Activated T-cell treated with anti-CD3 and anti-CD28 coated beads, Interleukin-2, amount 50 U/mL, for 48 hours (primary cell): ENCODE results near the gene TSPAN31.

Experiments
- DNase-seq, 2 experiments: peaks; one replicate each; pipeline ENCODE4 v3.0.0-alpha.2; 2020

The TSPAN31 gene, protein sequence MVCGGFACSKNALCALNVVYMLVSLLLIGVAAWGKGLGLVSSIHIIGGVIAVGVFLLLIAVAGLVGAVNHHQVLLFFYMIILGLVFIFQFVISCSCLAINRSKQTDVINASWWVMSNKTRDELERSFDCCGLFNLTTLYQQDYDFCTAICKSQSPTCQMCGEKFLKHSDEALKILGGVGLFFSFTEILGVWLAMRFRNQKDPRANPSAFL

DNA sequence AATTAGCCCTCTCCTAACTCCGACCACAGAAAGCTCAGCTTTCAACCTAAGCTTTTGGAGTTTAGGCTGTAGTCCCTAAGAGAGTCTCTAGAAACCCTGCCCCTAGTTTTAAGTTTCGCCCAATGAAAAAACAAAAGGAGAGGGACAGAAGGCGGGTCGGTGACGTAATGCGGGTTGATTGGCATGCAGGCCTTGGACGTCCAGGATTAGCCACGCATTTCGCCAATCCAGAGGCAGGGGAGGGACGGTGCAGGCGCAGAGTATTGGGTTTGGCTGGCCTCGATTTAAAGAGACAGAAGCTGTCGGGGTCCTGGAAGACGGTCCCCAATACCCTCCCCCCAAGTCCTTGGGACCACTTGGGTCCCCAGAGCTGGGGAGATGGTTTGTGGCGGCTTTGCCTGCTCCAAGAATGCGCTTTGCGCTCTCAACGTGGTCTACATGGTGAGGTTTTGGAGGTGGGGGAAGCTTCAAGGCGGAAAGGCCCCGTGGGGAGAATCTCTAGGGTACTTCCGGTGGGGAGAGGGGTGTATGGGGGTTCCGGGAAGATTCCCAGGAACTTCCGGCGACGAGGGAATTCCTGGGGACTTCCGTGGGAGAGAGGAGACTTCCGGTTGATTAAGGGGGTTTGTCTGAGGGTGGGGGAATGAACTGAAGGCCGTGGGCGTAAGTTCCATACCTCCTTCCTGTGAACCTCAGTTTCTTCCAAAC is at the start of gene TSPAN31:
TSS of gene TSPAN31 (plus strand) at position 263 of the 708 bp plus-strand sequence. CDS start at position 379, 116 bp downstream.
- DNase-seq: peak; percentile 93 to 95

DNA sequence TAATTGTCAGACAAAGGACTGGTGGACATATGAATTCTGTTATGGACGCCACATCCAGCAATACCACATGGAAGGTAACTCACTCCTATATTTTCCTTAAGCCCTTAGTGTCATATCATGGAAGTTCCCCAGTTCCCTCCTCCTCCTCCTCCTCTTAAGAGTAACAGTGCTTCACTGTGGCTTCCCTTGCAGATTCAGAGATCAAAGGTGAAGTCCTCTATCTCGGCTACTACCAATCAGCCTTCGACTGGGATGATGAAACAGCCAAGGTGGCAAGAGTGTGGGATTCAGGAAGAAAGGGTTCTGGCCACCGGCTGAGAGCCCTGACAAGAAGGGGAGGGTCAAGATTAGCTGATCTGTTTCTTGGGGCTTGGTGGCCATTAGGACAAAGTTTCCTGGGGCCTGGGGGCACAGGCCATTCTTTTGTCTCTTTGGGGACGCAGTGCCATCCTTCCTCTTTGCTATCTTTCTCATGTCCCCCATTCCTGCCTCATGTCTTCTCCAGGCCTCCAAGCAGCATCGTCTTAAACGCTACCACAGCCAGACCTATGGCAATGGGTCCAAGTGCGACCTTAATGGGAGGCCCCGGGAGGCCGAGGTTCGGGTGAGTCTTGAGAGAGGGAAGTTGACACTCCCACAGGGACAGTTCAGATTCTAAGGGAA is 48.9 kb upstream of the TSPAN31 start:
- DNase-seq: no peak

DNA sequence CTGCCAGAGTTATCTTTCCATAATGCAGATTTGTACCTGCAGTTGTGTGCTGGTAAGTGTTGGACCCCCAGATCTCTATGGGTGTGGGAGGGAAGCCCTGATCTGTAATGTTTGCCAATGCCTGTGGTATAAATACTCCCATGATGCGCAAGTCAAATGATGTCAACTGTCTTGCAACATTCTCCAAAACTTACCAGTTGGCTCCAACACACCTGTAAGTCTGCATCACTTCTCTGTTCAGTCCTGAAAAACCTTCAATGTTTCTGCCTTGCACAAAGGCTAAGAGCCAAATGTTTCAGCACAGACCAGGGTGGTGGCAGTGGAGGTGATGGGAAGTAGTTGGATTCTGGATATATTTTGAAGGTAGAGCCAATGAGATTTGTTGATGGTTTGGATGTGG is 47.8 kb upstream of the TSPAN31 start:
- no peak for DNase-seq

DNA sequence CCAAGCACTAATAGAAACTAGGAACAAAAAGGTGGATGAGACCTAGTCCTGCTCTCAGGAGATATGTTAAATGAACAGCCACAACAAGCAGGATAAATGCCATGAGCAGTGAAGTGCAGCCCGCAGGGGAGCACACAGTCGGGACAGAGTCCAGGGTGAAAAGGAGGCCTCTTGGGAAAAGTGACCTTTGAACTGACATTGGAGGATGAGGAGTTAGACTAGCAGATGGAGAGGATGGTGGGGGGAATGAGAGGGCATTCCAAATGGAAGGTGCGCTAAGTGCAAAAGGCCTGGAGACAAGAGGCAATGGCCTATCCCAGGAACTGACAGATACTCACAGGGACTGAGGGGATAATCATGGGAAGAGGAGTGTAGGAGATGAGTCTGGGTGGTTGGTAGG is 46.4 kb upstream of the TSPAN31 start:
- DNase-seq: no peak

DNA sequence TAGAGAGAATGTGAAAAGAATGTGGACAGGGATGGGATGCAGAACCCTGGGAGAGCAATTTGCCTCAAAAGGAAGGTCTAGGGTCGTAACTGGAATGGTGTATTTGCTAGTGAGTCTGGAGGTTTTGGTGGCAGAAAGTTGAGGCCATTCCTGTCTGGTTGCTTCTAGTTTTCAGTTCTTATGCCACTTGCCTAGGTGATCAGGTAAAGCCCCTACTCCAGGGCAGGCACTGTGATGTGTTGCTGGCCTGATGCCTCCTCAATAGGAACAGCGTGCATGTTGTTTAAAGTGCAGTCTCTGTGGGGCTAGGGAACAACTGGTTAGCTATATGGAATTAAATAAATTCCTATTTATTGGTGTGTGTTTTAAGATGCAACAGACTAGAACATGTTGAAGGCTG is 44.5 kb upstream of the TSPAN31 start:
- no peak for DNase-seq

DNA sequence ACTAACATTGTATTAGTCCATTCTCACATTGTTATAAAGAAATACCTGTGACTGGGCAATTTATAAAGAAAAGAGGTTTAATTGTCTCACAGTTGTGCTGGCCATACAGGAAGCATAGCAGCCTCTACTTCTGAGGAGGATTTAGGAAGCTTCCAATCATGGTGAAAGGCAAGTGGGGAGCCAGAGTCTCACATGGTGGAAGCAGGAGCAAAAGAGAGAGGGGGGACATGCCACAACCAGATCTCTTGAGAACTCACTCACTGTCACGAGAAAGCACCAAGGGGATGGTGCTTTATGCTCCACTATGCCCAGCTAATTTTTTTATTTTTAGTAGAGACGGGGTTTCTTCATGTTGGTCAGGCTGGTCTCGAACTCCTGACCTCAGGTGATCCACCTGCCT is 37.6 kb upstream of the TSPAN31 start:
- DNase-seq: no peak

DNA sequence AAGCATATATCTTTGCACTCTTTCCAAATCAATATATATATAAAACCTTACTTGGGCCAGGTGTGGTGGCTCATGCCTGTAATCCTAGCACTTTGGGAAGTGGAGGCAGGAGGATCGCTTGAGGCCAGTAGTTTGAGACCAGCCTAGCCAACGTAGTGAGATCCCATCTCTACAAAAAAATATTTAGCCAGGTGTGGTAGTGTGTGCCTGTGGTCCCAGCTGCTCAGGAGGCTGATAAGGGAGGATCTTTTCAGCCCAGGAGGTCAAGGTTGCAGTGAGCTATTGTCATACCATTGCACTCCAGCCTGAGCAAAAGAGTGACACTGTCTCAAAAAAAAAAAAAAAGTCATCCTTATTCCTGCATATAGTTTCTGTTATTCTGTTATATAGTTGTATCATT is 36.5 kb upstream of the TSPAN31 start:
- no peak for DNase-seq

DNA sequence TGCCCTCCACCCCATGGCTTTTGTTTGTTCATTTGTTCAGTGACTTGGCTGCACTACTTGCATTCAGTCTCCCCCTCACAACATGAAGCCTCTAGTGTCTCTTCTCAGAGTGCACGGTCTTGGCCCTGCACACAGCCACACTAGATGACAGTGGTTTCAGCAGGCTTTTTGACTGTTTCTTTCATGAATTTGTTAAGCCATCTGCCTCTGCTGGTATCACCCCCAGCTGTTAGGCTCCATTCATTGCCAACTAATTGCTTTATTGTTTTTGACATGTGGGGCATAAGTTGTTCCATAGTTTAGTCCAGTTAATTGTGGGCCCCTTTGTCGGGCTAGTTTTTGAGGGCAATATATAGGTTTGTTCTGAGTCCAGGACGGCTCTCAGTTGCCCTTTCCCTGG is 32.1 kb upstream of the TSPAN31 start:
- peak in 1 of 2 experiments; percentile 8 for DNase-seq

DNA sequence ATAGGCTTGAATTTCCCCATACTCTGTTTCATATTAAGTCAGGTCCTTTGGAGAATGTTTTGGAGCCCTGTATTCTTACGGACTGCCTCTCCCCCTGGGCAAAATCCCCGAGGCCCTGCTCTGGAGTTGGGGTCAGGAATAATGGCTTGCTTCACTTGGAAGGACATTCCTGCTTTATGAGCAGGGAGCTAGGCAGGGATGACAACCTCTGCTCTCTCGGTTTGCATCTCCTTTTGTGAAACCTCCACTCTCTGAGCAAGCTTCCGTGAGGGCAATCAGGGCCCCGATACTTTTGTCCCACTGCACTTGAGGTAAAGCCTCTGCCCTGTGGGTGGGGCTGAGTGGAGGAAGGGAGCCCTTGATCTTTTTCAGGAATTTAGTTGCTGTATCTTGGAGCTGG is 31.6 kb upstream of the TSPAN31 start:
- peak in 1 of 2 experiments; percentile 8 for DNase-seq

DNA sequence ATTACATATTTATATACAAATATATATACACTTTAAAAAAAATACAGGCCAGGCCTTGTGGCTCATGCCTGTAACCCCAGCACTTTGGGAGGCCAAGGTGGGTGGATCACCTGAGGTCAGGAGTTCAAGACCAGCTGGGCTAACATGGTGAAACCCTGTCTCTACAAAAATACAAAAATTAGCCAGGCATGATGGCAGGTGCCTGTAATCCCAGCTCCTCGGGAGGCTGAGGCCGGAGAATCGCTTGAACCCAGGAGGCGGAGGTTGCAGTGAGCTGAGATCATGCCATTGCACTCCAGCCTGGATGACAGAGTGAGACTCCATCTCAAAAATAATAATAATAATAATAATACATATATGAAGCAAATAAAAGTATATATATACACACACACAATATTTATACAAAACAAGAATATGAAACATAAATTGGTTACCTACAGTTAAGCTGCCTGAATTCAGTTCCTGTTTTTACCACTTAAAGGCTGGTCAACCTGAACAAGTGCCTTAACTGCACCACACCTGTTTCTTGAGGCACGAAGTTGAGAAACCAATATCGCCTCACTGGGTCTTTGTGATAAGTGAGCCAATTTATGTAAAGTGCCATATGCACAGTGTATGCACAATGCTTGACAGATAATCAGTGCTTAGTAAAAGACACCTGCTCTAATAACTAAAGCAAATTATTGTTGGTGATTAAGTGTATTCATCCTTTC is 29.6 kb upstream of the TSPAN31 start:
- peak; percentile 2 to 7 for DNase-seq

DNA sequence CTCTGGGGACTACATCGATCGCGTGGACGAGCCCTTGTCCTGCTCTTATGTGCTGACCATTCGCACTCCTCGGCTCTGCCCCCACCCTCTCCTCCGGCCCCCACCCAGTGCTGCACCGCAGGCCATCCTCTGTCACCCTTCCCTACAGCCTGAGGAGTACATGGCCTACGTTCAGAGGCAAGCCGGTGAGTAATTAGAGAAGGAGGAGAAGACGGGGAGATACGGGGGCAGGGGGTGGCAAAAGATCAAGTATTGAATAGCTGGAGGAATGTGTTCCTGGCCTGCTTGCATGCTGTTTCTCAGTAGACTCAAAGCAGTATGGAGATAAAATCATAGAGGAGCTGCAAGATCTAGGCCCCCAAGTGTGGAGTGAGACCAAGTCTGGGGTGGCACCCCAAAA is 29.1 kb upstream of the TSPAN31 start:
- DNase-seq: peak; percentile 8 to 10

DNA sequence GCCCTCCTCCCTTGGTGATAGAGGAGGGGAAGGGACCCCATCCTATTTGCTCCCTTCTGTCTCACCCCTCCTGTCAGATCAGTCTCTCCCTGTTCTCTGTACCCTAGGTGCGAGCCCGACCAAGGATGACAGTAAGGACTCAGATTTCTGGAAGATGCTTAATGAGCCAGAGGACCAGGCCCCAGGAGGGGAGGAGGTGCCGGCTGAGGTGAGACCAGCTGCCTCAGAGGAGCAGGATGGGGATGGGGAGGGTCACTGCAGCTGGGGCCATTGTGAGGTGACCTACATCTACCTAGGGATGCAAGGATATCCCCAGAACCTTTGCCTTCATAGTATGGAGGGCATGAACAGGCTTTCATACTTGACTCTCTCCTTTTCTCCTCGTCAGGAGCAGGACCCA is 28.5 kb upstream of the TSPAN31 start:
- peak in 1 of 2 experiments; percentile 14 for DNase-seq

DNA sequence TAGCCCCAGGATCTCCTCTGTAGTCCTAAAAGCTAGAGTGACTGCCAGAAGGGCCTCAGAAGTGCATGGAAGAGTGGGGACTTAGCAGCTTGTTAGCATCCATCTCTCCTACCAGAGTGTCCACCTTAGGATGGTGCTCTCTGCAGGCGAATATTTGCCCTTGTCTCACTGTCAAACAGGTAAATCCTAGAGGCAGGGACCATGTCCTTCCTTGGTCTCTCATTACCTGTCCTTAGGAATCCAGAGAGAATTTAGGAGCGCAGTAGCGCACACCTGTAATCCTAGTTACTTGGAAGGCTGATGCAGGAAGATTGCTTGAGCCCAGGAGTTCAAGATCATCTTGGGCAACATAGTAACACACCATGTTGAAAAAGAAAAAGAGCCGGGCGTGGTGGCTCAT is 27.7 kb upstream of the TSPAN31 start:
- DNase-seq: peak; percentile 8 to 12

DNA sequence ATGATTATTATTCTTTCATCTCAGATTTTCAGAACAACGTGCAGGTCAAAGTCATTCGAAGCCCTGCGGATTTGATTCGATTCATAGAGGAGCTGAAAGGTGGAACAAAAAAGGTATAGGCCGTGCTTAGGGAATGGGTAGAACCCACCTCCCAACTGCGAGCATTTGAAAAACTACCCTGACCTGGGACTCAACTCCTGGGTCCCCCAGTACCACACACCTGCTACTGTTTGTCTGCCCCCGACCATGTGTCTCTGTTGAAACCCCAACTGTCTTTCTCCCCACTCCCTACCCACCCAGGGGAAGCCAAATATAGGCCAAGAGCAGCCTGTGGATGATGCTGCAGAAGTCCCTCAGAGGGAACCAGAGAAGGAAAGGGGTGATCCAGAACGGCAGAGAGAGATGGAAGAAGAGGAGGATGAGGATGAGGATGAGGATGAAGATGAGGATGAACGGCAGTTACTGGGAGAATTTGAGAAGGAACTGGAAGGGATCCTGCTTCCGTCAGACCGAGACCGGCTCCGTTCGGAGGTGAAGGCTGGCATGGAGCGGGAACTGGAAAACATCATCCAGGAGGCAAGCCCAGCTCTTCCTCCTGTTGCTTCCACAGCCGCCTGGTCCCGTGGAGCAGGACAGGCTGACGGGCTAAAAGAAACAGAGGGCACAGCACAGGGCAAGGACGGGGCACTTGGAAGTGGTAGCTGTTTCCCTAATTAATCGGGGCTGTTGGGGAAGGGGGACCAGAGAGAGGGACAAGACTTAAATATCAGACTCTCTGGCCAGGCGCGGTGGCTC is 26.8 kb upstream of the TSPAN31 start:
- DNase-seq: peak; percentile 11 to 14

DNA sequence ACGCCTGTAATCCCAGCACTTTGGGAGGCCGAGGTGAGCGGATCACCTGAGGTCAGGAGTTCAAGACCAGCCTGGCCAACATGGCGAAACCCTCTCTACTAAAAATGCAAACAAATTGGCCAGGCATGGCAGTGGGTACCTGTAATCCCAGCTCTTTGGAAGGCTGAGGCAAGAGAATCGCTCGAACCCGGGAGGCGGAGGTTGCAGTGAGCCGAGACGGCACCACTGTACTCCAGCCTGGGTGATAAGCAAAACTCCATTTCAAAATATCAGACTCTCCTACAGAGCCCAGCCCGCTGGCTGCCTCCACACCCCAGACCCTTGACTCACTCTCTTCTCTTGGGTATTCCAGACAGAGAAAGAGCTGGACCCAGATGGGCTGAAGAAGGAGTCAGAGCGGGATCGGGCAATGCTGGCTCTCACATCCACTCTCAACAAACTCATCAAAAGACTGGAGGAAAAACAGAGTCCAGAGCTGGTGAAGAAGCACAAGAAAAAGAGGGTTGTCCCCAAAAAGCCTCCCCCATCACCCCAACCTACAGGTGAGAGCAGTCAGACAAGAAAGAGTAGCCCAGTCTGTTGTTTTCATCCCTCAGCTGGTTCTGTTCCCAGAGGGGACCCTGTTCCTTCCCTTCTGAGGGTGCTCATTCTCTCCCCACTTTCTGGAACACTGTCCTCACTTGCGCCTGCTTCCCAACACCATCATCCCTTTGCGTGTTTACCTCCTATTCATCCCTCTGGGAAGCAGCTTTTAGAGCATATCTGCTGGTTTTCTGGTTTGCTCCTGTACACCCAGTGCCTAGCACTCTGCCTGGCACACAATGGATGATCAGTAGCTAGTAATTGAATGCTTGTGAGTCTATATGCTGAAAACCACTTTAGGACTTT is 26.0 kb upstream of the TSPAN31 start:
- peak; percentile 15 to 17 for DNase-seq

DNA sequence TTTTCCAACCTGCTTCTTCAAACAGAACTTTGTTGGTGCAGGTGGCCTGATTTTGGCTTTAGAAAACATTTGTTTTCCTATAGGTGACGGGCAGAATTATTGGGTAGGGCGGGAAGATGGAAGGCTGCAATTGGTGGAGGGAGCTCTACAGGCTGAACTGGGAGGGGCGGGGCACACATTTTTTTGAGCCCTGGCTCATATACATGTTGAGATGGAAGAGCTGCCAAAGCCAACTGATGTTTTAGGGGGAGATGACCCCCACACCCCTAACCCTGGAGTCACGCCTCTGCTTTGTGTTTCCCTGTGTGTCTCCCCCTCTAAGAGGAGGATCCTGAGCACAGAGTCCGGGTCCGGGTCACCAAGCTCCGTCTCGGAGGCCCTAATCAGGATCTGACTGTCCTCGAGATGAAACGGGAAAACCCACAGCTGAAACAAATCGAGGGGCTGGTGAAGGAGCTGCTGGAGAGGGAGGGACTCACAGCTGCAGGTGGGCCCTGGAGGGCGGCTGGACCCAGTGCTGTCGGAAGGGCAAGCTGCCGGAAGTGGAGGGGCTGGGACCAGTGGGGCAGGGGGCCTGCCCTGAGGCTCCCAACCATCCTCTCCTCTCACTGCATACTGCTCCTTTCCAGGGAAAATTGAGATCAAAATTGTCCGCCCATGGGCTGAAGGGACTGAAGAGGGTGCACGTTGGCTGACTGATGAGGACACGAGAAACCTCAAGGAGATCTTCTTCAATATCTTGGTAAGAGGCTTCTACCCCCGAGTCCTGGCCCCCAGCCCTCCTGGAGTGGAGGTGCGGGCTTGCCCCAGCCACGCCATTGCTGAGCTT is 24.8 kb upstream of the TSPAN31 start:
- peak; percentile 16 to 17 for DNase-seq

DNA sequence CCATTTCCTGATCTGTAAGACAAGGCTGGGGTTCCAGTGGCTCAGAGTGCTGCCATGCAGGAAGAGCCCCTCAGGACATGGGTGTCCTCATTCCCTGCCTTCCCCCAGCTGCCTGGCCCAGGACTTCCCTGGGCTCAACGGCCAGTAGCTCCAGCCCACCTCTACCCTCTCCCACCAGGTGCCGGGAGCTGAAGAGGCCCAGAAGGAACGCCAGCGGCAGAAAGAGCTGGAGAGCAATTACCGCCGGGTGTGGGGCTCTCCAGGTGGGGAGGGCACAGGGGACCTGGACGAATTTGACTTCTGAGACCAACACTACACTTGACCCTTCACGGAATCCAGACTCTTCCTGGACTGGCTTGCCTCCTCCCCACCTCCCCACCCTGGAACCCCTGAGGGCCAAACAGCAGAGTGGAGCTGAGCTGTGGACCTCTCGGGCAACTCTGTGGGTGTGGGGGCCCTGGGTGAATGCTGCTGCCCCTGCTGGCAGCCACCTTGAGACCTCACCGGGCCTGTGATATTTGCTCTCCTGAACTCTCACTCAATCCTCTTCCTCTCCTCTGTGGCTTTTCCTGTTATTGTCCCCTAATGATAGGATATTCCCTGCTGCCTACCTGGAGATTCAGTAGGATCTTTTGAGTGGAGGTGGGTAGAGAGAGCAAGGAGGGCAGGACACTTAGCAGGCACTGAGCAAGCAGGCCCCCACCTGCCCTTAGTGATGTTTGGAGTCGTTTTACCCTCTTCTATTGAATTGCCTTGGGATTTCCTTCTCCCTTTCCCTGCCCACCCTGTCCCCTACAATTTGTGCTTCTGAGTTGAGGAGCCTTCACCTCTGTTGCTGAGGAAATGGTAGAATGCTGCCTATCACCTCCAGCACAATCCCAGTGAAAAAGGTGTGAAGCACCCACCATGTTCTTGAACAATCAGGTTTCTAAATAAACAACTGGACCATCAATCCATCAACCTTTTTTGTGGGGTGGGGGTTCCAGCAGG is 23.9 kb upstream of the TSPAN31 start:
- DNase-seq: peak; percentile 14 to 17

DNA sequence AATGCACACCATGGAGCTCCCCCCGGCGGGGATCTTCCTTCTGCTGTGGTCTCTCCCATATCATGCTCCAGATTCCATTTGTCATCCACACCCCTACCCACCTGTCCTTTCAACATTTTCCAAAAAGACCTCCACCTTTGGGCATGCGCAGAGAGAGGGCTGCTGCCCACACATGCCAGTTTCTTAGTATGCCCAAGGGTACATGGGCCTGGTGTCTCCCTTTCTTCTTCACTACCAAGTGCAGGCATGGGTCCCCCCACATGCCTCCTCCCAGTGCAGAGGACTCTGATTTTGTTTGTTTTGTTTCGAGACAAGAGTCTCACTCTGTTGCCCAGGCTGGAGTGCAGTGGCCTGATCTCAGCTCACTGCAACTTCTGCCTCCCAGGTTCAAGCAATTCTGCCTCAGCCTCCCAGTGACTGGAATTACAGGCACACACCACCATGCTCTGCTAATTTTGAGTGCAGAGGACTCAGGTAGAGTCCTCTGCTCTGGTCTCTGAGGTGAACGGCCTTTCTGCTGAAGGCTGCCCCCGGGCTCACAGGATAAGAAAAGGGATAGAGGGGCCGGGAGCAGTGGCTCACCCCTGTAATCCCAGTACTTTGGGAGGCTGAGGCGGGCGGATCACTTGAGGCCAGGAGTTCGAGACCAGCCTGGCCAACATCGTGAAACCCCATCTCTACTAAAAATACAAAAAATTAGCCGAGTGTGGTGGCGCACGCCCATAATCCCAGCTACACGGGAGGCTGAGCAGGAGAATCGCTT is 22.8 kb upstream of the TSPAN31 start:
- peak; percentile 14 to 16 for DNase-seq
